ENCODE measurements around the gene RERE. TPM values are rescaled to one million over a fixed set of nuclear protein-coding genes. Genes with fewer than 3 reads are reported as not detected.

The RERE gene
- total RNA-seq, 3 donors from 2014 or later = 99.5 to 204 (median 174) TPM

GRCh38 chr1:8607906-8608305 lies 209.5 kb downstream of the RERE start:
- intact Hi-C loops (cut with DNase I, micrococcal nuclease) = no loop called here
- no peaks in the 10 kb centered on the region for H3K4me1 ChIP-seq (ENCODE audit: low read depth)
- H3K36me3 ChIP-seq (ENCODE audit: low read depth) = no peaks in the 10 kb centered on the region
- ATAC-seq (peak; percentile 46), DNase-seq (no peak)
- no peak for TF ChIP-seq CTCF (IDR thresholded peaks at IDR 0.05)
- no peak overlapping the region for H3K4me3 ChIP-seq
- H3K9me3 ChIP-seq = no peaks in the 10 kb centered on the region

DNA sequence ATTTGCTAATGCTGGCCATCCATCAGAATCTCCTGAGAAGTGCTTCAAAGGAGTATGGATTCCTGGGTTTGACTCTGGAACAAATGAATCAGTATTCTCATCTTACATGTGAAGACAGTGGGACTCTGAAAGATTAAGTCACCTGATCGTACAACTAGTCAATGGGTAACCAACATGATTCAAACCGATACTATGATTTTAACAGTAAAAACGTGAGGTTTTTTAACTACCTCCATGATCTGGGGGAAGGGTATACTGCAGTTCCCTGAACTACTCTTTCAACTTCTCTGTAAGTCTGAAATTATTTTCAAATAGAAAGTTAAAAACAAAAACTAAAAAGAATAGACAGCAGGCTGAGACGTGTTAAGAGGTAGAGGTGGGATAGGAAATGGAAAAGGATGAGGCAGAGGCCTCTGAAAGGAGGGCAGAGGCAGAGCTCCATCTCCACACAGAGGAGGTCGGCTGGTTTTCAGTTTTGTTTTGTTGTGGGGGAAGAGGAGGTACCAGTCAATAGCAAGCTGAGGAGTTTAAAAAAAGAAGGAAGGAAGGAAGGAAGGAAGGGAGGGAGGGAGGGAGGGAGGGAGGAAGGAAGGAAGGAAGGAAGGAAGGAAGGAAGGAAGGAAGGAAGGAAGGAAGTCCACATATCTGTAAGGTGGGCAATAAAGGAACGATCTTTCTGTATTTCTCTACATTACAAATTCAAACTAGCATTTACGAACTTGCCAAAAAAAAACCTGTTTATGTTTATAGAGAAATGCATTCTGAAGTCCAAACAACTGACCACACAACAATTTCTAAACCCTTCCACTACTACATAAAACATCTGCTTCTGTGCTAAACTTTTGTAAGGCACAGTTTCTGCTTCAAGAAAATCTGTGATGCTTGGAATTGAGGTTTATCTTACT lies 213.1 kb downstream of the RERE start:
- no peak overlapping the region for H3K4me3 ChIP-seq
- no peak for ATAC-seq
- no peak for DNase-seq
- intact Hi-C loops (cut with DNase I, micrococcal nuclease) = no loop called here
- H3K4me1 ChIP-seq (ENCODE audit: low read depth) = no peaks in the 10 kb centered on the region
- H3K9me3 ChIP-seq = no peaks in the 10 kb centered on the region
- no peaks in the 10 kb centered on the region for H3K36me3 ChIP-seq (ENCODE audit: low read depth)
- no peak for TF ChIP-seq CTCF (IDR thresholded peaks at IDR 0.05)

DNA sequence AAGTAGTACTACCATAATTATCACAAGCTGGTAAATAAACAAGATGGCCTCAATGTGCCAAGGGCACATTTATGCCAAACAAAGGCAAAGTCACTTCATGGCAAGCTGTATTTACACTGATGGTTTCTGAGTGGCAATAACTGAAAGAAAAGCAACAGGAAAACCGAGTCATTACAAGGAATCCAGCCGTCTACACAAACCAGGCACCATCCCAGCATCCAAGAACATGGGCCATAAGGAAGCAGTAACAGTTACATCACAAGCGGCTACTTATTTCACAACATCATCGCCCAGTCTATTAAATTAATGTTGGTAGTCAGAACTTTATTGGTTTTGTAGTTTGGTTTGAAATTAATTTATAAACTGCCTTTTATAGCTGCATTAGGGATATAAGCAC lies 214.2 kb downstream of the RERE start:
- ATAC-seq (no peak), DNase-seq (no peak)
- Histone ChIP-seq H3K4me1 (ENCODE audit: low read depth) (peaks cover 7% of the 10 kb centered on the region), H3K4me3 (no peak overlapping the region), H3K9me3 (no peaks in the 10 kb centered on the region), H3K36me3 (ENCODE audit: low read depth) (no peaks in the 10 kb centered on the region)
- intact Hi-C loops (cut with DNase I, micrococcal nuclease) = no loop called here
- no peak for TF ChIP-seq CTCF (IDR thresholded peaks at IDR 0.05)

DNA sequence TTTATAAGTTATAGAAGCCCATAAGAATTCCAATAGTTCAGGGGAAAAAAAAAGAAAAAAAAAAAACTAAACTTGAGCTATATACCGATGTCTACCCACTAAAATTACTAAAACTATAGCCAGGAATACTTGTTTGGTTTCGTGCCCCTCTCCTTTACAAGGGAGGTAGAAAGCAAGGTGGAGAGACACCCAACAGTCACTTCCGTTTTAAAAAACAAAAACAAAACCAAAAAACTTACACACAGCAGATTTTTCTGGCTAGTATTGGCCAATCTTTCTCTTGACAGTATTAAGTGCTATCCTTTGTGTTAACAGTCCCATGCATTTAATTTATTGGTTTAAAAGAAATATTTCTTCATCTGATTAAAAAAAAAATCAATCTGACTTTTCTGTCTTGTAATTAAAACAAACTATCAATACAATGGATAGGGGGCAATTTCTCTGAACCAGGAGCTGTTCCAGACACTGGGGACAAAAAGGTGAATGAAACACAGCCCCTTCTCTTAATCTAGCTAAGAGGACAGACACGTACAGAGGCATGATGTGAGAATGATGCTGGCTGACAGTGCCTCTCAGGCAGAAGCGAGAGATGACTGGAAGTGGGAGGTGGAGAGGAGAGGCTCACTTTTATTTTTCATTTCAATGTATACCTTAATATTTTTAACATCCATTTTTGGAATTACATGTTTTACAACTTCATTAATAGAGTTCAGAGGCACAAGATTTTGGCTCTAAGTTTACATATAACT lies 214.8 kb downstream of the RERE start:
- H3K4me3 ChIP-seq = no peak overlapping the region
- peaks cover 10% of the 10 kb centered on the region for H3K4me1 ChIP-seq (ENCODE audit: low read depth)
- ATAC-seq = no peak
- DNase-seq = no peak
- TF ChIP-seq CTCF (IDR thresholded peaks at IDR 0.05) = no peak
- intact Hi-C loops (cut with DNase I, micrococcal nuclease) = no loop called here
- no peaks in the 10 kb centered on the region for H3K36me3 ChIP-seq (ENCODE audit: low read depth)
- no peaks in the 10 kb centered on the region for H3K9me3 ChIP-seq

DNA sequence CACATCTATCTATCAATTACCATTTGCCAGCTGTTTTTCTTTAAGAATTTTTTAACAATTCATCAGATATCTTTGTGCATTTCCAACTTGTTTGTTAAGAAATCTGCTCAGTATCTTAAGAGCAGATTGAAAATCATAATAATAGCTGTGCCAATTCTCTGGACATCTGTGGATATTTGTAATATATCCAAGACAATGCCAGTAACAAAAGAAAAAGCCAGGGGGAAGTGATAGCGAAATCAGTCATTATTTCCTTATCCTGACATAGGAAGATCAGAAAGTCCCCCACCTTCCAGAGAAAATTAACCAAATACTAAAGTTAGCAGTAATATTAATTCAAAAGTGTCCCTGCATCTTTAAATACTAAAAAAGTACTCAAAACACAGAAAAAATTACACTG lies 217.1 kb downstream of the RERE start:
- Histone ChIP-seq H3K4me1 (ENCODE audit: low read depth) (peaks cover 10% of the 10 kb centered on the region), H3K36me3 (ENCODE audit: low read depth) (no peaks in the 10 kb centered on the region), H3K4me3 (no peak overlapping the region), H3K9me3 (no peaks in the 10 kb centered on the region)
- ATAC-seq (no peak), DNase-seq (no peak)
- TF ChIP-seq CTCF (IDR thresholded peaks at IDR 0.05) = no peak
- intact Hi-C loops (cut with DNase I, micrococcal nuclease) = no loop called here

All from mucosa of descending colon (tissue), 3 donors.